ENCODE data around the gene INSIG2.

GRCh38 chr2:118121101-118121500, 32.8 kb downstream of the INSIG2 start:
- TF ChIP-seq CTCF (IDR thresholded peaks at IDR 0.05) (no peak), POLR2AphosphoS5 (IDR thresholded peaks at IDR 0.05) (no peak)
